ENCODE data around the gene ACO2.

ACO2 gene

DNA sequence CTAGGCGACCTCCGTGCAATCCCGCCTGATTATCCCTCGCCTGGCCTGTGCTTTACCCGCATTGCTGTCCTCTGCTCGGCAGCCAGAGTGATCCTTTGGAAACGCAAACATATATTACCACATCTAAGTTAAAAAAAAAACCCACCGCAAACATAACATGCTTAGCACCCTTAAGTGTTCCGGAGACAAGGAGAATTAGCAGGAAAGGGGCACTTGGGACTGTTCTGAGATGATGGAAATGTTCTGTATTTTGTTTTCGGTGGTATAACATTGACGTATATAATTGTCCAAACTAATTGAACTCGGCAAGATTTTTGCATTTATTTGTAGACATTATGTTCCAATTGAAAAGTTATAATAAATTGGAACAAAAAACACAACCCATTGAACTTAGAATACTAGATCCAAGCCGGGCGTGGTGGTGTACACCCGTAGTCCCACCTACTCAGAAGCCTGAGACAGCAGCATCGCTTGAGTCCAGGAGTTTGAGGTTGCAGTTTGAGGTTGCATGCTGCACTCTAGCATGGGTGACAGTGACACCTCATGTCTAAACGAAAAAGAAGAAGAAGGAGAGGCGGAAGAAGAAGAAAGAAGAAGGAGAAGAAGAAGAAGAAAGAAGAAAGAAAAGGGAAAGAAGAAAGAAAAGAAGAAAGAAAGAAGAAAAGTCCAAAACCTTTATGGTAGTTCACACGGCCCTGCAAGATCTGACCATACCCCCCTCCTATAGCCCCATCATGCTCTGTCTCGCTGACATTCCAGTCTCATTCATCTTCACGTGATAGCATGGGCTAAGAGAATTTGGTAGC lies 76.0 kb downstream of the ACO2 start:
- peak overlapping the region; percentile 81 for H3K4me3 ChIP-seq (ENCODE audit: low read length)
- DNase-seq (ENCODE audit: low read depth), result no peak
- no peak for TF ChIP-seq CTCF (conservative IDR thresholded peaks at IDR 0.05; ENCODE audit: low read depth, low read length)

DNA sequence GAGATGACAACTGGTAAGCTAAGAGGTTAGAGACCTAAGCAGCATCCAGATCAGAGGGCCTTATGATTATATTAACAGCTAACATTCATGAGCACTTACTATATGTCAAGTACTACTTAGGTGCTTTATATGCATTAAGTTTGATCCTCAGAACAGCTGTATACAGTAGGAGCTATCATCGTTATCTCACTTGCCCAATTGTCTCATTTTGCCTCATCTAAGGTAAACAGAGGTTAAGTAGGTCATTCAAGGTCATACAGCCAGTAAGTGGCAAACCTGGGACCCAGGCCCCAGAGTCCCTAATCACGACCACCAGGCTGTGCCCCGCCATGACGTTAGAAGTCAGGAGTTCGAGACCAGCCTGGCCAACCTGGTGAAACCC lies 79.9 kb downstream of the ACO2 start:
- no peak for TF ChIP-seq CTCF (conservative IDR thresholded peaks at IDR 0.05; ENCODE audit: low read depth, low read length)
- no peak for DNase-seq (ENCODE audit: low read depth)
- no peak overlapping the region for H3K4me3 ChIP-seq (ENCODE audit: low read length)

GRCh38 chr22:41550952-41551491 lies 82.1 kb downstream of the ACO2 start:
- TF ChIP-seq CTCF (conservative IDR thresholded peaks at IDR 0.05; ENCODE audit: low read depth, low read length), result no peak
- no peak for DNase-seq (ENCODE audit: low read depth)
- H3K4me3 ChIP-seq (ENCODE audit: low read length), result no peak overlapping the region

- no peak for TF ChIP-seq CTCF (conservative IDR thresholded peaks at IDR 0.05; ENCODE audit: low read depth, low read length)
- H3K4me3 ChIP-seq (ENCODE audit: low read length), result no peak overlapping the region
- DNase-seq (ENCODE audit: low read depth), result no peak
These were observed 83.1 kb downstream of the ACO2 start for GRCh38 chr22:41551877-41552582.

- no peak for DNase-seq (ENCODE audit: low read depth)
- TF ChIP-seq CTCF (conservative IDR thresholded peaks at IDR 0.05; ENCODE audit: low read depth, low read length), result no peak
- H3K4me3 ChIP-seq (ENCODE audit: low read length), result no peak overlapping the region
These were observed 86.5 kb downstream of the ACO2 start for GRCh38 chr22:41555325-41555982.

DNA sequence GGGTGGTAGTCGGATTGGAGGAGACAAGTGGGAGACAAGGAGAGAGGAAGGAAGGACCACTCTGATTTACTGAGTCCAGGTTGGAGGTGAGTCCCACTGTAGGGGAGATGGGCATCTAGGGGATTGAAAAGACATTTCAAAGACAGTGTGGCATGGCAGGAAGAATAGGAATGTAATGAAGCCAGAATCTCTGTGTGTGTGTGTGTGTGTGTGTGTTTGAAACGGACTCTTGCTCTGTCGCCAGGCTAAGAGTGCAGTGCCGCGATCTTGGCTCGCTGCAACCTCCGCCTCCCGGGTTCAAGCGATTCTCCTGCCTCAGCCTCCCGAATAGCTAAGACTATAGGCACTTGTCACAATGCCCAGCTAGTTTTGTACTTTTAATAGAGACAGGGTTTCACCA lies 87.6 kb downstream of the ACO2 start:
- no peak overlapping the region for H3K4me3 ChIP-seq (ENCODE audit: low read length)
- TF ChIP-seq CTCF (conservative IDR thresholded peaks at IDR 0.05; ENCODE audit: low read depth, low read length), result no peak
- no peak for DNase-seq (ENCODE audit: low read depth)
